HepG2 (cell line): ENCODE measurements around the gene ZFP36. TPM values are rescaled to one million over a fixed set of nuclear protein-coding genes. Genes with fewer than 3 reads are reported as not detected.
A peak's percentile ranks its signal among the peaks of the same experiment; 100 is the strongest.

Experiments used
- BCL6 ChIP-seq: IDR thresholded peaks from 2 replicates; pipeline ENCODE4 v1.6.1; 2016; ENCODE audit warnings: missing genetic modification reagents, missing compliant biosample characterization
- EHMT2 ChIP-seq: fragments of 200-600 bp; sonication (generic); IDR thresholded peaks from 2 replicates; pipeline ENCODE4 v1.7.0; 2017; ENCODE audit warnings: antibody characterized with exemption, low read depth, low read length, borderline replicate concordance
- EZH2 ChIP-seq: conservative IDR thresholded peaks from 2 replicates; pipeline ENCODE4 v1.6.1; 2012; ENCODE audit warnings: mild to moderate bottlenecking, low read depth, low read length, moderate library complexity
- MIER3 ChIP-seq: IDR thresholded peaks from 2 replicates; pipeline ENCODE4 v1.6.1; 2016; ENCODE audit warnings: missing compliant biosample characterization, borderline replicate concordance
- MTA3 ChIP-seq: sonication (generic); formaldehyde crosslinking; IDR thresholded peaks from 2 replicates; pipeline ENCODE4 v1.4.0; 2020; ENCODE audit warnings: missing genetic modification reagents
- NCOA5 ChIP-seq: sonication (generic); formaldehyde crosslinking; IDR thresholded peaks from 2 replicates; pipeline ENCODE4 v1.4.0; 2020; ENCODE audit warnings: missing genetic modification reagents
- NR3C1 ChIP-seq: sonication (generic); formaldehyde crosslinking; IDR thresholded peaks from 2 replicates; pipeline ENCODE4 v1.4.0; 2020; ENCODE audit warnings: missing genetic modification reagents
- RFX3 ChIP-seq: IDR thresholded peaks from 2 replicates; pipeline ENCODE4 v1.6.1; 2016; ENCODE audit warnings: missing biosample characterization, missing genetic modification reagents
- SMARCE1 ChIP-seq: fragments of 450-650 bp; IDR thresholded peaks from 2 replicates; pipeline ENCODE4 v1.6.1; 2017; ENCODE audit warnings: borderline replicate concordance
- SP140L ChIP-seq: sonication (generic); formaldehyde crosslinking; IDR thresholded peaks from 2 replicates; pipeline ENCODE4 v1.4.0; 2020; ENCODE audit warnings: missing genetic modification reagents, borderline replicate concordance
- XBP1 ChIP-seq: sonication (generic); formaldehyde crosslinking; IDR thresholded peaks from 2 replicates; pipeline ENCODE4 v1.5.0; 2020; ENCODE audit warnings: missing genetic modification reagents
- ZEB1 ChIP-seq: IDR thresholded peaks from 2 replicates; pipeline ENCODE4 v1.6.1; 2012; ENCODE audit warnings: mild to moderate bottlenecking, low read depth, inconsistent platforms; ENCODE audit not compliant: insufficient replicate concordance
- ZNF564 ChIP-seq: sonication (generic); formaldehyde crosslinking; IDR thresholded peaks from 2 replicates; pipeline ENCODE4 v1.8.1; 2023; ENCODE audit warnings: mild to moderate bottlenecking, missing genetic modification reagents
- ZNF776 ChIP-seq: sonication (generic); formaldehyde crosslinking; IDR thresholded peaks from 2 replicates; pipeline ENCODE4 v1.4.0; 2020; ENCODE audit warnings: mild to moderate bottlenecking, missing genetic modification reagents
- polyA plus RNA-seq, 8 experiments: library from polyadenylated mRNA; depleted of rRNA in 3 of 8; stranded (reverse) in 7 of 8; unstranded in 1 of 8; fragments of >200 nt; fragmentation: Illumina TruSeq in 4 of 8; extraction: Trizol in 4 of 8; gene quantifications; 2 replicates each; pipeline versions ENCODE4 v1.2.1 to v1.2.3, GENCODE V29; 2011 to 2016; ENCODE audit warnings: low read depth in 4 of 8, missing spikeins in 1 of 8, mixed read lengths in 1 of 8; ENCODE audit not compliant: insufficient read depth in 1 of 8
- total RNA-seq, 5 experiments: library from RNA; depleted of rRNA; stranded (reverse); fragments of >200 nt; fragmentation: Illumina TruSeq; extraction: Trizol; gene quantifications; 2 replicates each; pipeline ENCODE4 v1.2.3, GENCODE V29; 2016; ENCODE audit warnings: low read depth in 1 of 5
- TF ChIP-seq, protein P1 (sequence below): IDR thresholded peaks from 2 replicates; pipeline ENCODE4 v1.6.1; 2016
- TF ChIP-seq, protein P2 (sequence below): sonication (generic); formaldehyde crosslinking; IDR thresholded peaks from 2 replicates; pipeline ENCODE4 v1.9.0; 2021; ENCODE audit warnings: missing genetic modification reagents, borderline replicate concordance
- TF ChIP-seq, protein P3 (sequence below): sonication (generic); formaldehyde crosslinking; IDR thresholded peaks from 2 replicates; pipeline ENCODE4 v1.4.0; 2020; ENCODE audit warnings: missing genetic modification reagents
- TF ChIP-seq, protein P4 (sequence below): sonication (generic); formaldehyde crosslinking; IDR thresholded peaks from 2 replicates; pipeline ENCODE4 v1.8.0; 2022; ENCODE audit warnings: mild to moderate bottlenecking, missing genetic modification reagents; ENCODE audit not compliant: insufficient replicate concordance
- TF ChIP-seq, protein P5 (sequence below): sonication (generic); formaldehyde crosslinking; IDR thresholded peaks from 2 replicates; pipeline ENCODE4 v1.4.0; 2020; ENCODE audit warnings: missing genetic modification reagents, mild to moderate bottlenecking, borderline replicate concordance

Gene ZFP36
- total and polyA plus RNA-seq, 2 of the 13 experiments (the other 11 are each of a cell fraction or from before 2014, with no cell fraction given) = 1.4 to 1.7 TPM

DNA sequence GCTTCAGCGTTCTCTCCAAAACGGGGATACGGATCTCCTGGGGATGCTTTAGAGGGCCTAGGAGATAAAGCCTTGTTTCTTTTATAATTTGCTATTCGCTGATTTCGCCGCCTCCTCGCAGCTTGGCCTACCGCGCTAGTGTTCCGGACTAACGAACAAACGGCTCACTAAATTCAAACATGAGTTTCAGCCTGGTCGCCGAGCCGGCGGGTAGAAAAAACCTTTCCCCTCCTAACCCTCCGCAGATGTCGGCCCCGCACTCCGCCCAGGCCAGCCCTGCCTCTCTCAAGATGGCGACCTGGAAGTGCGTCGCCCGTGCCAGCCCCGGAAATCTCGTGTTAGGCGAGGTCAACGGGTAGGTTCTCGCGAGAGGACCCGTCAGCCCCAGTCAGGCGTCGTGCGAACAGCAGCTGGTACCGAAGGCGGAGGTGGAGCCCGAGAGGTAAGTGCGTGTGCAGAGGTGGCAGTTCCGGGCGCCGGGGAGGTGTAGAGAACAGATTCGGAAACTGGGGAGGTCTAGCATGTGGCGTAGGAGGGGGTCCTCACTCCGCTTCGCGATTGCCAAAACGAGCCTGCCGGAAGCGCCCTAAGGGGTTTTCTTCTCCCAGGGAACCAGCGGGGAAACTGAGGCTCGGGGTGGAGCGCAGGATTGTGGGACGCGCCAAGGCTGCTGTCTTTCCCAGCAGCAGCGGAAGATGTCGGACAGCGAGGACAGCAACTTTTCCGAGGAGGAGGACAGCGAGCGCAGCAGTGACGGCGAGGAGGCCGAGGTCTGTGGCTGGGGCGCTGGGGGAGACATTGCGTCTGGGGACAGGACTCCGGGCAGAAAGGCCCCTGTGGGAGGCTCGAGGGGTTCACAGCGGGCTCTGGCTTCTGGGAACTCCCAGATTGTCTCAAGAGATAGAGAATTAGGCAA lies 38.8 kb downstream of the ZFP36 start, which contains the start of gene SUPT5H (continued):
- TF ChIP-seq, protein P1, sequence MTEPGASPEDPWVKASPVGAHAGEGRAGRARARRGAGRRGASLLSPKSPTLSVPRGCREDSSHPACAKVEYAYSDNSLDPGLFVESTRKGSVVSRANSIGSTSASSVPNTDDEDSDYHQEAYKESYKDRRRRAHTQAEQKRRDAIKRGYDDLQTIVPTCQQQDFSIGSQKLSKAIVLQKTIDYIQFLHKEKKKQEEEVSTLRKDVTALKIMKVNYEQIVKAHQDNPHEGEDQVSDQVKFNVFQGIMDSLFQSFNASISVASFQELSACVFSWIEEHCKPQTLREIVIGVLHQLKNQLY = peak; percentile 41; the same call in 1 of the 2 replicates
- TF ChIP-seq, protein P2, sequence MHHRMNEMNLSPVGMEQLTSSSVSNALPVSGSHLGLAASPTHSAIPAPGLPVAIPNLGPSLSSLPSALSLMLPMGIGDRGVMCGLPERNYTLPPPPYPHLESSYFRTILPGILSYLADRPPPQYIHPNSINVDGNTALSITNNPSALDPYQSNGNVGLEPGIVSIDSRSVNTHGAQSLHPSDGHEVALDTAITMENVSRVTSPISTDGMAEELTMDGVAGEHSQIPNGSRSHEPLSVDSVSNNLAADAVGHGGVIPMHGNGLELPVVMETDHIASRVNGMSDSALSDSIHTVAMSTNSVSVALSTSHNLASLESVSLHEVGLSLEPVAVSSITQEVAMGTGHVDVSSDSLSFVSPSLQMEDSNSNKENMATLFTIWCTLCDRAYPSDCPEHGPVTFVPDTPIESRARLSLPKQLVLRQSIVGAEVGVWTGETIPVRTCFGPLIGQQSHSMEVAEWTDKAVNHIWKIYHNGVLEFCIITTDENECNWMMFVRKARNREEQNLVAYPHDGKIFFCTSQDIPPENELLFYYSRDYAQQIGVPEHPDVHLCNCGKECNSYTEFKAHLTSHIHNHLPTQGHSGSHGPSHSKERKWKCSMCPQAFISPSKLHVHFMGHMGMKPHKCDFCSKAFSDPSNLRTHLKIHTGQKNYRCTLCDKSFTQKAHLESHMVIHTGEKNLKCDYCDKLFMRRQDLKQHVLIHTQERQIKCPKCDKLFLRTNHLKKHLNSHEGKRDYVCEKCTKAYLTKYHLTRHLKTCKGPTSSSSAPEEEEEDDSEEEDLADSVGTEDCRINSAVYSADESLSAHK (CRISPR knock-in tag) = no peak
- TF ChIP-seq, protein P3, sequence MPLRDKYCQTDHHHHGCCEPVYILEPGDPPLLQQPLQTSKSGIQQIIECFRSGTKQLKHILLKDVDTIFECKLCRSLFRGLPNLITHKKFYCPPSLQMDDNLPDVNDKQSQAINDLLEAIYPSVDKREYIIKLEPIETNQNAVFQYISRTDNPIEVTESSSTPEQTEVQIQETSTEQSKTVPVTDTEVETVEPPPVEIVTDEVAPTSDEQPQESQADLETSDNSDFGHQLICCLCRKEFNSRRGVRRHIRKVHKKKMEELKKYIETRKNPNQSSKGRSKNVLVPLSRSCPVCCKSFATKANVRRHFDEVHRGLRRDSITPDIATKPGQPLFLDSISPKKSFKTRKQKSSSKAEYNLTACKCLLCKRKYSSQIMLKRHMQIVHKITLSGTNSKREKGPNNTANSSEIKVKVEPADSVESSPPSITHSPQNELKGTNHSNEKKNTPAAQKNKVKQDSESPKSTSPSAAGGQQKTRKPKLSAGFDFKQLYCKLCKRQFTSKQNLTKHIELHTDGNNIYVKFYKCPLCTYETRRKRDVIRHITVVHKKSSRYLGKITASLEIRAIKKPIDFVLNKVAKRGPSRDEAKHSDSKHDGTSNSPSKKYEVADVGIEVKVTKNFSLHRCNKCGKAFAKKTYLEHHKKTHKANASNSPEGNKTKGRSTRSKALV (CRISPR knock-in tag) = peak; percentile 64; the same call in 1 of the 2 replicates
- TF ChIP-seq XBP1 (CRISPR knock-in tag) (no peak), NCOA5 (no peak), MTA3 (CRISPR knock-in tag) (no peak), EHMT2 (no peak), BCL6 (CRISPR knock-in tag) (peak; percentile 65), MIER3 (CRISPR knock-in tag) (peak; percentile 52; the same call in 1 of the 2 replicates), SMARCE1 (no peak), RFX3 (CRISPR knock-in tag) (no peak), ZEB1 (no peak), EZH2 (no peak), ZNF564 (CRISPR knock-in tag) (0 out of 2 replicates have a peak, but pooled peaks have one; percentile 33), NR3C1 (CRISPR knock-in tag) (no peak), SP140L (CRISPR knock-in tag) (0 out of 2 replicates have a peak, but pooled peaks have one; percentile 36), ZNF776 (CRISPR knock-in tag) (peak; percentile 80; the same call in 1 of the 2 replicates)
- TF ChIP-seq, protein P4, sequence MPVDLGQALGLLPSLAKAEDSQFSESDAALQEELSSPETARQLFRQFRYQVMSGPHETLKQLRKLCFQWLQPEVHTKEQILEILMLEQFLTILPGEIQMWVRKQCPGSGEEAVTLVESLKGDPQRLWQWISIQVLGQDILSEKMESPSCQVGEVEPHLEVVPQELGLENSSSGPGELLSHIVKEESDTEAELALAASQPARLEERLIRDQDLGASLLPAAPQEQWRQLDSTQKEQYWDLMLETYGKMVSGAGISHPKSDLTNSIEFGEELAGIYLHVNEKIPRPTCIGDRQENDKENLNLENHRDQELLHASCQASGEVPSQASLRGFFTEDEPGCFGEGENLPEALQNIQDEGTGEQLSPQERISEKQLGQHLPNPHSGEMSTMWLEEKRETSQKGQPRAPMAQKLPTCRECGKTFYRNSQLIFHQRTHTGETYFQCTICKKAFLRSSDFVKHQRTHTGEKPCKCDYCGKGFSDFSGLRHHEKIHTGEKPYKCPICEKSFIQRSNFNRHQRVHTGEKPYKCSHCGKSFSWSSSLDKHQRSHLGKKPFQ (CRISPR knock-in tag) = peak; percentile 42
- TF ChIP-seq, protein P5, sequence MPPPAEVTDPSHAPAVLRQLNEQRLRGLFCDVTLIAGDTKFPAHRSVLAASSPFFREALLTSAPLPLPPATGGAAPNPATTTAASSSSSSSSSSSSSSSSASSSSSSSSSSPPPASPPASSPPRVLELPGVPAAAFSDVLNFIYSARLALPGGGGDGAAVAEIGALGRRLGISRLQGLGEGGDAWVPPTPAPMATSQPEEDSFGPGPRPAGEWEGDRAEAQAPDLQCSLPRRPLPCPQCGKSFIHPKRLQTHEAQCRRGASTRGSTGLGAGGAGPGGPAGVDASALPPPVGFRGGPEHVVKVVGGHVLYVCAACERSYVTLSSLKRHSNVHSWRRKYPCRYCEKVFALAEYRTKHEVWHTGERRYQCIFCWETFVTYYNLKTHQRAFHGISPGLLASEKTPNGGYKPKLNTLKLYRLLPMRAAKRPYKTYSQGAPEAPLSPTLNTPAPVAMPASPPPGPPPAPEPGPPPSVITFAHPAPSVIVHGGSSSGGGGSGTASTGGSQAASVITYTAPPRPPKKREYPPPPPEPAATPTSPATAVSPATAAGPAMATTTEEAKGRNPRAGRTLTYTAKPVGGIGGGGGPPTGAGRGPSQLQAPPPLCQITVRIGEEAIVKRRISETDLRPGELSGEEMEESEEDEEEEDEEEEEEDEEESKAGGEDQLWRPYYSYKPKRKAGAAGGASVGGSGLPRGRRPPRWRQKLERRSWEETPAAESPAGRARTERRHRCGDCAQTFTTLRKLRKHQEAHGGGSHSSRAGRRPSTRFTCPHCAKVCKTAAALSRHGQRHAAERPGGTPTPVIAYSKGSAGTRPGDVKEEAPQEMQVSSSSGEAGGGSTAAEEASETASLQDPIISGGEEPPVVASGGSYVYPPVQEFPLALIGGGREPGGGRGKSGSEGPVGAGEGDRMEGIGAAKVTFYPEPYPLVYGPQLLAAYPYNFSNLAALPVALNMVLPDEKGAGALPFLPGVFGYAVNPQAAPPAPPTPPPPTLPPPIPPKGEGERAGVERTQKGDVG = peak; percentile 77; the same call in 1 of the 2 replicates
